ENCODE data around the gene KIDINS220.
"Not testable (repeated sequence)": the region's sequence is repeated elsewhere in the genome, so short reads cannot be mapped to it uniquely, and the experiment has no call there.

Gene KIDINS220

DNA sequence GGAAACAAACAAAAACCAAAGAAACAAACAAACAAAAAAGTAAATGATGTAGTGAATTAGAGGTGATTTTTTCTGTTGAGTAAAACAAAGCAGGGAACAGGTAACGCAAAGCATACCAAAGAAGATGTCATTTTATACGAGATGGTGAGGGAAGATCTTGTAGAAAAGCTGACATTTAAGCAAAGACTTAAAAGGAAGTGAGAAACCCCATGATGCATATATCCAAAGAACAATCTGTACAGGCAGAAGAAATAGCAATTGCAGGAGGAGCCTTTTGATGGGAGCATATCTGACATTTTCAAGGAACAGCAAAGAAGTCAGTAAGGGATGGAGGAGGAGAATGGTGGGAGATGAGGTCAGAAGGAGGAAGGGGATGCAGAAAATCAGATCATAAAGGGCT lies 63.0 kb downstream of the KIDINS220 start:
- no peak for DNase-seq (ENCODE audit: low read depth)
- H3K4me3 ChIP-seq (ENCODE audit: low read depth, low read length): no peak overlapping the region

DNA sequence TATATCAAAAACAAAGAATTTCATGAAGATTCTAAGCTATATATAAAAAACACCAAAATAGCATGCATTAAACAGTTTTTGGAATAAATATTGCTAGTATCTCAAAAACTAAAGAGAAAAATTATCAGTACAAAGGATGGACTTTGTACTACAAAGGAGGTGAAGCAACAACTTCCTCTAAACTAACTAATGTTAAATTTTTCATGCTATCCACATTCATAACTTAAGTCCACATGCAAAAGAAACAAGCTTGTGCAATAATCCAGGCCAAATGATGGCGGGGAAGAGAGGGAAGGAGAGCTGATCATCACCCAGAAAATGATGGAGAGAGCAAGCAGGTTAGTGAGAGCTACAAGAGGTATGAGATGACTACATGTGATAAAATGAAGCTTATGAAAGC lies 70.1 kb downstream of the KIDINS220 start:
- DNase-seq (ENCODE audit: low read depth): no peak
- H3K4me3 ChIP-seq (ENCODE audit: low read depth, low read length): no peak overlapping the region

DNA sequence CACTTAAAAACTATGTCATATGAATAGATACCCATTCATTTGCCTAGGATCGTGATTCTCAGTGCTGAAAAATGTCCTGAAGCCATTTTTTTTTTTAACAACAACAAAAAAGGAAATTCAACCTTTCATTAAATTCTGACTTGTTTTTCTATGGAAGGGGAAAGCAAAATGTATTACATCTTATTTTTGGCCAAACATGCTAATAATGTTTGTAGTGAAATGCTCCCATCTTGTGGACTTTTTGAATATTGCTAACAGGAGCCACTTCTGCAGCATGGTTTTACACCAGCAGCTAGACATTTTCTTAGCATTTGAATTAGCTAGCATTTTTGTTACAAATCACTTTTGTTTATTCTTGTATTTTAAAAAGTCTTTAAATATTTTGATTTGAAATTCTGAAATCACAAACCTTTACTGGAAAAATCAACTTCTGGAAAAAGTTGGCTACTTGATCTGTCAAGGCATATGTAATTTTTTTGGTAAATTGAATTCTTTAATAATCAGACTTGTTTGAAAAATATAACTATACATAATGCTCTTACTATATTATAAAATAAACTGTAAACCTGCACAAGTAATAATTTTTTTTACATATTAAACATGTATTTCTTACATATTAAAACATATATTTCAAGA lies 75.8 kb downstream of the KIDINS220 start:
- DNase-seq (ENCODE audit: low read depth): peak; percentile 4
- H3K4me3 ChIP-seq (ENCODE audit: low read depth, low read length): no peak overlapping the region

DNA sequence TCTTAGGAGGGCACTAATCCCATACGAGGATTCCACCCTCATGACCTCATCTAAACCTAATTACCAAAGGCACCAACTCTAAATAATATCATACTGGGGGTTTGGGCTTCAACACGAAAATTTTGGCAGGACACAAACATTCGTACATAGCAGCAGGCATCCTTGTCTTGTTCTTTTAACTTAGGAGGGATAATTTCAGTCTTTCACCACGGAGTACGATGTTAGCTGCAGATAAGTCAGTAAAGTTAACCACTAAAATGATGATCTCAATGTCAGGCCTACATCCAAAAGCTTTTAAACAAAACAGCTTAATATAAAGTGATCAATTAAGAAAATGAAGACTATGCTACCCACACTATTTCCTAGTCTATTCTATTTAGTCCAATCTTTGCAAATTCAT lies 80.7 kb downstream of the KIDINS220 start:
- no peak for DNase-seq (ENCODE audit: low read depth)
- H3K4me3 ChIP-seq (ENCODE audit: low read depth, low read length): no peak overlapping the region

DNA sequence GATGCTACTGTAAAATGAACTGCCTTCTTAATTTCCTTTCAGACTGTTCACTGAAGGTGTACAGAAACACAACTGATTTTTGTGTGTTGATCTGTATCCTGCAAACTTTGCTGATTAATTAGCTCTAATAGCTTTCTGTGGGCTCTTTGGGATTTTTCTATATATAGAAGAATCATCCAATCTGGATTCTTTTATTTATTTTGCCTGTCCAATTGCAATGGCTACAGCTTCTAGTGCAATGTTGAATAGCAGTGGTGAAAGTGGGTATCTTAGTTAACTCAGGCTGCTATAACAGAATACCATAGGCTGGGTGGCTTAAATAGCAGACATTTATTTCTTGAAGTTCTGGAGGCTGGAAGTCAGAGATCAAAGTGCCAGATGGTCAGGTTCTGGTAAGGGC lies 81.2 kb downstream of the KIDINS220 start:
- DNase-seq (ENCODE audit: low read depth): no peak

DNA sequence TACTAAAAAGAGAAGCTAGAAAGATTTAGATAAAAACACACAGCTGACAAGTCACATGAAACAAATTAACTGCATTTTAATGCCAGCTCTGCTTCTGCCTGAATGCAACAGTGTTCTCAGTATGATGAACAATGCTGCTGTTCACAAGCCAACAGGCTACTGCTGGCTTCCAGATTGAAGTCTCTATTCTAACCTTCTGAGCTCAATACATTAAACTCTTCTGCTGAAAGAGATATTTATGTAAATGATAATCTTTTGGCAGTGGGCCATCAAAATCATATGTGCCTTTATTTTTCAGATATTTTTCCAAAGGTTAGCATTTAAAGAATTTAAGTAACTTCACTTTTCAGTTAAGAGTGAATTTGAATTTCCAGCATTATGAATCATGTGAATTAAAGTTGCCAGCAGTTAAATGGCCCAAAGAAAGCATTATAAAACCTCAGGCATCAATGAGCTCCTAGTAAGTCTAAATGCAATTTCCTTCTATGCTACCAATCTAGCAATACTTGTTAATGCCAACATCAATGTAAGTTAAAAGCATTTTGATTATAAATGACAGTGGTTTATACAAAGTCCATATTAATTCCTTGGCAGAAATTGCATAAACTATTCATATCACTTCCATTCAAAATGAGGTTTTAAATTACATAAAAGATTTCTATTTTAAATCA lies 83.2 kb downstream of the KIDINS220 start:
- no peak overlapping the region for H3K4me3 ChIP-seq (ENCODE audit: low read depth, low read length)
- DNase-seq (ENCODE audit: low read depth): no peak

More for the DNA sequence above, 81.2 kb downstream of the KIDINS220 start:
- H3K4me3 ChIP-seq (ENCODE audit: low read depth, low read length): no peak overlapping the region

DNA sequence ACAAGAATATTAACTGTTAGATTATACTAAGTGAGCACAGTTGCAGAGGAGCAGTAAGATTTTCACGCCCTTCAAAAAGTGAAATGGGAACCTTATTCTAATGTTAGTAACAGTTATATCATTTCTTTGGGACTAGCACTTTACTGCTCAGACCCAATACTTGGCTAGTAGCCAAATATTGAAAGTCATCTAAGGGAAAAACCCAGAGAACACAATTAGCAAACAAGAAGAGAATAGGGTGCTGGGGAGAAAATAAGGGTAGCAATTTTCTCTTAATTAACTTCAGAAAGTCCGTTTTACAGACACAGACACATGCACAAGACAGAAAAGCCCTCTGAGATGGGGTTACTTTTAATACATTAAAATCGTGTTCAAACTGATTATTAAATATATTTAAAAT lies 83.8 kb downstream of the KIDINS220 start:
- DNase-seq (ENCODE audit: low read depth): no peak
- no peak overlapping the region for H3K4me3 ChIP-seq (ENCODE audit: low read depth, low read length)

DNA sequence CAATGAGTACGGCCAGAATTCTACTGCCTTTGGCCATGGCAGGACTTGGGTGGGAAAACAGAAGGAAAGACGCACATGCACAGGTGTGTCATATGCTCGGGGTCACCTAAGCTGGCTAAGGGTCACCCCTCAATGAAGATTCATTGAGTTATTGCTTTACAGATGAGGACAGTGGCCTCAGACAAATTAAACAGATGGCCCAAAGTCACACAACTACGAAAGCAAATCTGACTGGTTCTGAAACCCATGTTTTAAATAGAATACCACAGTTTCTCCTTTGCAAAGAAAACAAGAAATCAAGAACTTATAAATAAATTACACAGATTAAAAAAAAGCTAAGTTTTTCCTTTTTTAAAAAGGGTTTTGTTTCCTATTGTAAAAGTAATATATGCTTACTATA lies 85.0 kb downstream of the KIDINS220 start:
- no peak overlapping the region for H3K4me3 ChIP-seq (ENCODE audit: low read depth, low read length)
- no peak for DNase-seq (ENCODE audit: low read depth)

DNA sequence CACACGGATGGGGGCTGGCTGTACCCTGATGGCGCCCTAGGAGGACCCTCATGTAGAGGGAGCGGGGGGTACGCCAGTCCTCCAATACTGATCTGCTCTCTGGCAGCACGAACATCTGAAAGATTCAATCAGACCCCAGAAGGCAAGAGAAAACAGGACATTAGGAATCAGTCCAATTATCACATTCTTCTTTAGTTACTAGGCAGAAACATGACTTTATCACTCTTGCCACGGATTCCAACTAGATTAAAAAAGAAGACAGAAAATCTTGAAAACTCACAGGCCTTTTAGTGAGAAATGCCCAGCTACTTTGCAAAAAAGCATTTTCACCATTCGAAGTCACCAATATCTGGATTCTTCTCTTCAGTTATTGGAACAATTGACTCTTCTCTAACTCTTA lies 87.2 kb downstream of the KIDINS220 start:
- no peak overlapping the region for H3K4me3 ChIP-seq (ENCODE audit: low read depth, low read length)
- no peak for DNase-seq (ENCODE audit: low read depth)

DNA sequence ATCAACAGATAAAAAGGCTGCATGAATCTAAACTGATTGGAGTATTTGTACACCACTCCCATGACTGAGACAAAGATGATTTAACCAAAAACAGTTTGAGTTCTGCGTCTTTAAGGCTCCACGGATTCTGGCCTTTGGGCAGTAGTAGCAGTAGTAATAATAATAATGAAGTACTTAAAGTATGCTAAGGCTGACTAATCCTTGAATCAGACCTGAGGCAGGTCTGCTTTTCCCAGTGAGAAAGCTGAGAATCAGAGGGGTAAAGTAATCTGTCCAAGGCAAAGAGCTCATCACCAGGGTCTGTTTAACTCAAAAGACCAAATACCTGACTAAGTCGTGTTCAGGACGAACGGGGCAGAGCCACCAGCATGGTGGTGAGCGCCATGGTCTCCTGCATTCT lies 94.2 kb downstream of the KIDINS220 start:
- H3K4me3 ChIP-seq (ENCODE audit: low read depth, low read length): no peak overlapping the region

DNA sequence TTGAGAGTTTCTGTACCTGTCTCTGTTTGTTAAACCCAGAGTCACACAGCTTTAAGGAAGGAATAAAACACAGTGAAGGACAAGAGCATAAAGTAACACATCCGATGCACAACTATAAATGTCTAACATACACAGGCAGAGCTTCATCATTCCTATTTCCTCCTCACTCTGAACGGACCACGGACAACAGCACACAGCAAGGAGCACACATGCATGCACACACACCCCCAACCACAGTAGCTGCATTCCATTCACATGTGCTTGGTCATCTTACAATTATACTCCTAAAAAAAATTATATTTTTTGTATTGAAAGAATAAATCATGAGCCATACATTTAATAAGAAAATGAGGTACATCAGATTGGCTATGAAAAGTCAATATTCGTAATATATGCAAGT lies 97.3 kb downstream of the KIDINS220 start:
- DNase-seq (ENCODE audit: low read depth): no peak
- H3K4me3 ChIP-seq (ENCODE audit: low read depth, low read length): no peak overlapping the region

More for the DNA sequence above, 94.2 kb downstream of the KIDINS220 start:
- DNase-seq (ENCODE audit: low read depth): no peak

DNA sequence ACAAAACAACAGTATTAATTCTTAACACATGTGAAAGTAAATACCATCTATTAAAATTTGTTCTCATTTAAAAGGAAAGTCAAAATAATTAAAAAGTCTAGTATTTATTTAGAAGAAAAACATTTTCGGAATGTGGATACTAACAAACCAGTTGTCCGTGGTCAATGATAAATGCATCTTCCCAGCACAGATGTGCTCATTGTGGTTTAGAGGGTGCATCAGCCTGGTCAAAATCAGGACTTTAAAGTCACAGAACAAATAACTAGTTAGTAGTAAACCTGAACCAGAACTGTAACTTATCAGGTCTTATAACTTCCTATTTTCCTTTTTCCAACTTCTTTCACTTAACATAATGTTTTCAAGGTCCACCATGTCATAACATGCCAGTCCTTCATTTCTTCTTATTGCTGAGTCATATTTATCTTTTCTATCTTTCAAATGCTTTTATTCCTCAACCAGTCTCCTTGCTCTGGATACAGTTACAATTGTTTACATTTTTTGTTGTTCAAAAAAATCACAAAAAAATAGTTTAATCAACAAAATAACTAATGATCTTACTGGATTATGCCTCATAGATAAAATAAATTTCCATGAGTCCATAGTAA lies 99.7 kb downstream of the KIDINS220 start:
- H3K4me3 ChIP-seq (ENCODE audit: low read depth, low read length): no peak overlapping the region
- DNase-seq (ENCODE audit: low read depth): no peak

DNA sequence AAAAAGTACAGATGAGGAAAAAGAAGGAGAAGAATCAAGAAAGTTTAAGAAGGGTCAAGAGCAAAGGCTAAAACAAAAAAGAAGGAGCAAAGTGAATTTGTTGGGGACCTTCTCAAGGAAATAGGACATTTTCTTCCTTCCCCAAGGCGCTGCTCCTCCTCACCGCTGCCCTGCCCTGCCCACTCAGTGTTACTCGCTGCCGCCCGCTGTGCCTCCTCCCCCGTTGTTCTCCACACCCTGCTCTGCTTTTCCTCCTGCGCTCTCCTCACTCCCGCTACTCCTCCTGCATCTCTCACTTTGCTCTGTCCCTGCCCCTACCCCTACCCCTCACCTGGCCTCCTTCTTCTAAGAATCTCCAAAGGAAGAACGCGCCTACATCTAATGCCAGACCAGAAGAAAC lies 104.8 kb downstream of the KIDINS220 start:
- no peak overlapping the region for H3K4me3 ChIP-seq (ENCODE audit: low read depth, low read length)

DNA sequence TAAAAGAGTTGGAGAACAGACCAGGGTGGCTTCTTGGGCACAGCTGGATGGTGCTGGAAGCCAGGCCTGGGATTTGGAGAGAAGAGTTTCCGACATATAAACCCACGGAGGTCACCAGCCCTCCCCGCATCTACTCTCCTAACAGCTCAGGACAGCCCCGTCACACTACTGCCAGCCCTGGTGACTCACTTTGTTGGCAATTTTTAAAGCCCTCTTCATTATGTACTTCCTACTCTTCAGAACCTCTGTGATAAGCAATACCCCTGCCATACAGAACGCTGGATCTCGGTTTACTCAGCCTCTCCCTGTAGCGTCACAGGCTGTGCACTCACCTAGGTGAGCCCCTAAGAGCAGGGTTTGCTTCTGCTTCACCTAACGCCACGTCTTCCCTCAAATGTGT lies 107.5 kb downstream of the KIDINS220 start:
- H3K4me3 ChIP-seq (ENCODE audit: low read depth, low read length): no peak overlapping the region
- no peak for DNase-seq (ENCODE audit: low read depth)

More for the DNA sequence above, 104.8 kb downstream of the KIDINS220 start:
- DNase-seq (ENCODE audit: low read depth): no peak

DNA sequence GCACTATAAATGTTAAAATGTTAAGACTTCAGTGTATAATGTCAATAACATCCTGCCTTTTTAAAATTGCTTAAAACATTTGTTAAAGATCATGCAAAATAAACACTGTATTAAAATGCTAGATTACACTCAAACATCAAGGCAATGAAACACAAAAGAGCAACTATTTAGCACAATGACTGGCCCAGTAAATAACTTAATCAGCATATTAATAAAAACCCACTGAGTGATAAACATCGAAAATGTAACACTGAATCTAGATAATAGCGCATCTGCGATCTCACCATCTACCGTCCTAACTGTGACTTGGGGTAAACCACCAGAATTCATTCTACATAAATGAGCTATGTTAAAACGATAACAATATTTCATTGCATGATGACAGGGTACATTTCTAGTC lies 108.3 kb downstream of the KIDINS220 start:
- DNase-seq (ENCODE audit: low read depth); H3K4me3 ChIP-seq (ENCODE audit: low read depth, low read length): not testable (repeated sequence)

DNA sequence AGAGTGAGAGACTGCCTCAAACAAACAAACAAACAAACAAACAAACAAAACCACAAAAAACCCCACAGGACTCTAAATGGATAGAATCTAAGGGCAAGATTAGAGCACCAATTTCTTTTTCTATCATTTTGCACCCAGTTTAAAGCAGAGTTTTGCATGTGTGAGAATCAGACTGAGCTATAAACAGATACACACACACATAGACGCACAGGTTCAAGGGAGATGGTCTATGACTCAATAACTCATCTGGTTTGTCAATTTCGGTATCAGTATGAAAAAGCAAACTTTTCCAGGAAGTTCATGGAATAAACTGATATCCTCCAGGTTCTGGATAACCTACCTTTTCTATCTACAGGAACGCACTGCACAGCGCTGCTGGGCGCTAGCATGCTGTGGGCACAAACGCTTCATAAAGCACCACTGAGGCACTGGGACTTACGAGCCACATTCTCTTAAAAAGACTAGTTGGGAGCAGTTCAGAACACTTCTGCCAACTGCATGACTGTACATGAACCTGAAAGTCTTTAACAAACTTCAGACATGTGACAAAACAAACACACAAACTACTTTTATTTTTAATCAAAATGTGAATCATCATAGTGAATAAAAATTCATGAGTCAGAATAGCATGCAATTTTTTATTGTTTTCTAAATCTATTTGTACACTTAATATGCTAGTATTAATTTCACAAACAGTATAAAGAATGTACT lies 109.0 kb downstream of the KIDINS220 start:
- no peak overlapping the region for H3K4me3 ChIP-seq (ENCODE audit: low read depth, low read length)
- no peak for DNase-seq (ENCODE audit: low read depth)

DNA sequence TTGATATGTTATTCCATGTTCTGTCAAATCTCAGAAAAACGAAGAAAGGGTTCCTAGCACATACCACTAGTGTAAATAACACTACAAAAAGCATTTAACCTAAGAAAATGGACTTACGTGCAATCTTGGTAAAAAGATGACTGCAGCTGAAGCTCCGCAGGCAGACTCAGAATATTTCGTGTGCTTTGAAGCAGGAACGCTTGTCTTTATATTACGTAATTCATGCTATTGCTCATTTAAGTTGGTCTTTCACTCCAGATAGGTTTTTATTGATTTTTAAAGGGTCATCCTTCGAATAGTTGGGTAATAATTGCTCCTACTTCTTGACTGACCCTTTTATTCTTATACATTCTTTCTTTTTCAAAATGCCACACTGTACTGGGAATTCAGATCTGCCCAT lies 111.6 kb downstream of the KIDINS220 start:
- H3K4me3 ChIP-seq (ENCODE audit: low read depth, low read length): no peak overlapping the region
- DNase-seq (ENCODE audit: low read depth): no peak

DNA sequence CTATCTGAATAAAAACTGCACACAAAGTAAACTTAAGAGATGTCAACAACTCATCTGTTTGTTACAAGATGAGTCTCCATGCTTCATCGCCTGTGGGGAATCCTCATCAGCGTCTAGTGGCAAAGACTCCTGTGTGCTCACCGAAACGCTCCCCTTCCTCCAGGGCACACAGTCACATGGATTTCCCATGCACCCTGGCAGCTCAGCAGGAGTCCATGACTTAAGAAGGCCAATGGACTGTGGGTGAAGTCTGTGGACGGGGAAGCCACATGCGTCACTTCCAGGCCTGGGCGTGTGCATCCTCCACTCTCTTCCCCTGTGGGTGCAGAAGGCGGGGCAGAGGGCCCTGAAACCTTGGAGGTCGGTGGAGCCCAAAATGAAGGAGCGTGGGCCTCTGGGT lies 114.4 kb downstream of the KIDINS220 start:
- no peak for DNase-seq (ENCODE audit: low read depth)

DNA sequence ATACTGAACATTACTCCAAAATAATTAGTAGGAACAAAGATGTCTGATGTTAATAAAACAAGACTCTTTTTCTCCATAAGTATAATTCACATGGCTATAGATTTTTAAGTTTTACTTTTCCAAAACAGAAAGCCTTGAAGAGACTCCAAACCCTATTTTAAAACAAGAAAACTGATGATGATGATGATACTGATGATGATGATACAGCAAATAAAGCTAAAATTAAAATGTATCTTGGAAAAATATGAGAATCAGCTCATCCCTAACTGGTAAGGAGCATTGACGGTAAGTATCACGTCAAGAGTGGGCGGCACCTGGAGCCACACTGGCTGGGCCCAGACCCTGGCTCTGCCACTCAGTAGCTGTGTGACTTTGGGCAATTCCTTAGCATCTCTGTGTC lies 116.0 kb downstream of the KIDINS220 start:
- DNase-seq (ENCODE audit: low read depth): no peak
- H3K4me3 ChIP-seq (ENCODE audit: low read depth, low read length): no peak overlapping the region

More for the DNA sequence above, 114.4 kb downstream of the KIDINS220 start:
- no peak overlapping the region for H3K4me3 ChIP-seq (ENCODE audit: low read depth, low read length)

DNA sequence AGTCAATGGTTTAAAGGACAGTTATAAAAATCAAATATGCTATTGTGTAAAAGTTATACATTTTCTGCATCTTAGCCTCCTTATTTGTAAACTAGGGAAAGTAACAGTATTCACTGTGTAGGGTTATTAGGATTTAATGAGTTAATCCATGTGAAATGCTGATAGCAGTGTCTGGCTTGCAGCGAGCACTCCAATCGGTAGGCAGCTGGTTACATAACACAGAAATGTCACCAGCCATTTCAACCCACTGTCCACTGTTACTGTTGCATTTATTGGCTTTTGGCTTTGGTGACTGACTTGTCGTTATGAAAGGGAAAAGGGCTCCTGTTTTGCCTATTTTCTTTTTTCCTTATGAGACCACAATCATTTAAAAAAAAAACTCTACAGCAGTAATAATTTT lies 116.7 kb downstream of the KIDINS220 start:
- H3K4me3 ChIP-seq (ENCODE audit: low read depth, low read length): no peak overlapping the region
- no peak for DNase-seq (ENCODE audit: low read depth)
